Activated CD8-positive, alpha-beta memory T cell treated with anti-CD3 and anti-CD28 coated beads, Interleukin-2, amount 50 U/mL, for 24 hours (primary cell): ENCODE measurements around the gene KIF16B.

Experiments used
- DNase-seq: peaks from one replicate; pipeline ENCODE4 v3.0.0-alpha.2; 2020; ENCODE audit errors: extremely low read depth

Gene KIF16B

DNA sequence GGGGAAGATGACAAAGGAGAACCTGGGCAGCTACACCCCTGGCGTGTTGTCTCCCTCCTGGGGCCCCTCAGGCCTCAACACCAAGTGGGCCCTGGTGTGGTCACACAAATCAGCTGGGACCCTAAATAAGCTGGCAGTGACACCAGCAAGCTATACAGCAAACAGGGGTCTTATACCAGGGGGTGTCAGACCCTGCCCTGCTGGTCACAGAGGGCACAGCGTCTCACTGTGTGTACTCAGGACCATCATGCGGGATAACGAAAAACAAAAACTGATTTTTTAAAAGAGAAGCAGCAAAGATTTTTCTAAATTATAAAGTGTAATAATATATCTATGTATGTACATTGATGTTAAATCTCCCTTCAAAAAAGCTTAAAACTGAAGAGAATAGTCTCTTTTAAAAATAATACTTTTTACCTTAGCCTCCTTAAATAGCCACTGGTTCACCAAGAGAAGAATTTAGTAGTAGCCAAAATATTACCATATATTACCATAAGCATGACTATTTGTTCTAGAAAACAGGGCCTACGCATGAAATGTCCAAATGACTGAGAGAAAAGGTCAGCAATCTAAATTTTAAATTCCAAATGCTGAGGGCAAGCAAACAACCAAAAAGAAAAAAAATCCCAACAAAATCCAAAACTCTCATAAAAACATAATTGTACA lies 220.4 kb downstream of the KIF16B start:
- DNase-seq: no peak

DNA sequence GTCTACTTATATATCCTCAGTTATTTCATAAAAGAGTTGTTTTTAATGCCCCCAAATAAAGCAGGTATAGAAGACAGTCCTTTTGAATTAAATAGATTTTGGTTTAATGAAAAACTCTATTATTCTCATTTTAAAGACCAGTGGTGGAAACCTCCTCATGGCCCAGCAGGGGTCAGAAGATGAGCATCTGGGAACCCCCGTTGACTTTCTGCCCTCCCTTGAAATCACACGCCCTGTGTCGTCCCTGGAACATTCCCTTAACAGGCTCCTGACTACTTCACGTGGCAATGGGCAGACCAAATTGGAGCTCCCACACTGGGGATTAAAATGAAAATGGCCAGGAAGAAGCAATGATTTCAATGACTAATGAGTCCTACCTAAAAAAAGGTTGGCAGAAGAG lies 220.9 kb downstream of the KIF16B start:
- DNase-seq: no peak

DNA sequence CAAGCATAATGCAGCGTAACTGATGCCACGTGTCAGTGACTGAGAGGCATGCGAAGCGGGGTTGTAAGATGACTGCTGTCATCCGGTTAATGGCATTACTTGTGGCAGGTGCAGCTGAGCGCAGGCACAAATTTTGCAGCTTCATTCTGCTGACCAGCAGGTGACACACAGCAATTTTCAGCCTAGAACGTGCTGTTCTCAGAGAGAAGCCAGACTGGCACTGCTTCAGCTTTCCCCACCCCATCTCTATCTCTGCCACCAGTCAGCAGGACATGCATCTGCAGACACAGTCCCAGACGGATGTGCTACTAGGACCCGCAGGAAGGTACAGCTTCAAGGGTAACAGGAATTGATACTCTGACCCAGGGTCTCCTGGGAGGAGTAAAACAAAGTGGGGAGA lies 221.8 kb downstream of the KIF16B start:
- no peak for DNase-seq

DNA sequence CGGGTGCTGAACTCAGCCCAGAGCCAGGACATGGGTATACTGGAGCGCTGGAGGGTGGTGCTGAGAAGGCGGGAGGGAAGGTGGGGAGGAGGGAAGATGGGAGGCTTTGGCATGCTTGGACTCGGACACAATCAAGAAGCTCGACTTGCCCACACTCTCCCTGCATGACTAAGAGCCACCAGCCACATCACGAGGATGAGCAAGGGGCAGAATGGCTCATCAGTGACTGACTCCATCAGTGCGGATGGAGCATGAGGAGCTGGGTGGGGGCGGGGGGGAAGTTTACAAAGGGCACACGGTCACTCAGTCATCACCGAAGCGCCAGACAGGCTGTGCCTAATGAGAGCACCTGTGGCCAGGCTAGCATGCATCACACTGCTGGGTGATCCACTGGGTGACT lies 222.8 kb downstream of the KIF16B start:
- DNase-seq: no peak

DNA sequence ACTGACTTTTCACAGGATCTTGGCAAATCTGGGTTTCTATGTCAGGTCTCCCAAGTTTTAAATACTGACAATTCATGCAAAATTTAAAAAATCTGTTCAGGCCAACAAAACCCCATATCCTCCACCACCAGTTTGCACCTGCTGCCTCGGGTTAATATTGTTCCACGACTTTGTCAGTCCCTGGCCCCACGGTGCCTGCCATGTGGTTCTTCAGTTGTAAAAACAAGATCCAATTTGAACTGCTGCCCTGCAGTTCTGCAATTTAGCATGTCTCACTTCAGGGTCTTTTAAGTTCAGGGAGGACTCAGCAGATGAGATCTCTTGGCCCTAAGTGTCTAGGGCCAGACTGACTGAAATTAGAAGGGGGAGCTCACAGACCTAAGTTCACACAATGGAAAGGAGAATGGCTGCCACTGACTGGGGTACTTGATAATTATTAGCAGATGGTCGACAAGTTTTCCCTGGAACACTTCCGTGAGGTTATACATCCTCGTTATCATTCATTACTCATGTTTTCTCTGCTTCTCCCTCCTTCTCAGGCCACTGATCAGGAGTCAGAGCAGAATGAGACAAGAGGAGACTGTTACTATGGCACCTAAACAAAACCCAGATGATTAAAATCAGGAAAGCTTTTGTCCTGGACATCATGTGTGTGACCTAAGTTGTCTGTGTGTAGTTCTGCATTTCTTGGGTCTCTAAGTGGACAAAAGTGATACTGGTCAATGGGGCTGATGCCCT lies 223.6 kb downstream of the KIF16B start:
- no peak for DNase-seq

DNA sequence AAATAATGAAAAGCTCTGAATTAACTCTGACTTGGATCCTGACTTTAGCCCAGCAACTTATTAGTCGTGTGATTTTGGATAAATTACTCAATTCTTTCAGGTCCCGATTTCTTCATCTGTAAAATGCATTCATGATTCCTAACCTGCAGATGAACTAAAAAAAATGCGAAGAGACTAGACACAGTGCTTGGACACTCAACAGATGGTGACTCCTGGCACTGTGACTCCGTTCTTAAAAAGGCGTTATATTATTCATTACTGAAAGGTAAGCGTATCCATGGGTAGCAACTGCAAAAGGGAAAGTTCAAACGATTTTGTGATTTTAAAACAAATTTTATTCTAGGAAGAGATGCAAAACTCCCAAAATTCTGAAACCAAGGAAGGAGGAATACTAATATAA lies 226.3 kb downstream of the KIF16B start:
- no peak for DNase-seq

DNA sequence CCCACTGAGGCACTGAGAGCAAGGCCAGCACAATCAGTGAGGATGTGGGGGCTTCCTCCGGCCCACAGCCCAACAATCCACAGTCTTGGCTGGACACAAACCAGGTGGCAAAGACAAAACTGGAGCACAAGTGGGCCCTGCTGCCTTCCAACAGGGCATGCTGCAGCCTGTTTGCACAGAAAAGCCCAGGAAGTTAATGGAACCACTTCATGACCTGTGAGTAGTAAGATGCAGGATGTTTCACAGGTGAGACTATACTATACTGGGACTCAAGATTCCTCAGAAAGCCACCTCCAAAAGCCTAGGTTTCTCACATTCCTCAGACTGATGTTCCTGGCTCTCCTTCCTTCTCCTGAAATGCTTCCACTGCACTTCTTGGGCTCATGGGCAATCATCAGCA lies 235.5 kb downstream of the KIF16B start:
- no peak for DNase-seq

DNA sequence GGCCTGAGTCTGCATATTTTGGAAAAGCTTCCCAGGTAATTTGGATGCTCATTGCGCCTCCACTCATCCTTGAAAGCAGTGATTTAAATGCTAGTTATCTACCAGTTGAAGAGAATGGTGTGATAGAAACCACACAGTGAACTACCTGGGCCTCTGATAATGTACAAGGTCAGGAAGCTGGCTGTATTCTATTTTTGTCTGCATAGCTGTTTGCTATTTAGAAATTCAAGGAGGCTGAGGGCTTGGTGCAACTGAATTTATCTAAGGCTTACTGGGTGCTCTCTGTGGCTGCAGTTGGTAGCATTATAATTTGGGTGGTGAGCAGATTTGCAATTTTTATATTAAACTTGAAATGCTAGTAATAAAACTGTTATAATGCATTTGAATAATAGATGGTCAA lies 245.6 kb downstream of the KIF16B start:
- no peak for DNase-seq

DNA sequence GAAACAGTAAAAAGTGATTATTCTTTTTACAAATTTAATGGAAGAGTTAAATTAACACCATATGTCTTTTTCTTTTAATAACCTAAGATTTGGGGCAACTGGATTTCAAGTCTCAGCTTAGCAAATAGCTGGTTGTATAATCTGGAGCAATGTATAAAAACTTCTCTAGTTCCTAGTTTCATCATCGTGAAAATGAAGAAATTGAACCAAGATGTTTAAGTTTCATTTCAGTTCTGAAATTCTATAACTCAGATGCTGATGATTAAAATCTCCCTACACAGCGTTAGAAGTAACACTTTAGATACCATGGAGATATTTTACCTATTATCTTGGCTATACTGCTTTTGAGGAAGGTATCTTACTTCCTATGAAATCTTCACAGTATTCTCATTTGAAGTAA lies 252.0 kb downstream of the KIF16B start:
- no peak for DNase-seq

DNA sequence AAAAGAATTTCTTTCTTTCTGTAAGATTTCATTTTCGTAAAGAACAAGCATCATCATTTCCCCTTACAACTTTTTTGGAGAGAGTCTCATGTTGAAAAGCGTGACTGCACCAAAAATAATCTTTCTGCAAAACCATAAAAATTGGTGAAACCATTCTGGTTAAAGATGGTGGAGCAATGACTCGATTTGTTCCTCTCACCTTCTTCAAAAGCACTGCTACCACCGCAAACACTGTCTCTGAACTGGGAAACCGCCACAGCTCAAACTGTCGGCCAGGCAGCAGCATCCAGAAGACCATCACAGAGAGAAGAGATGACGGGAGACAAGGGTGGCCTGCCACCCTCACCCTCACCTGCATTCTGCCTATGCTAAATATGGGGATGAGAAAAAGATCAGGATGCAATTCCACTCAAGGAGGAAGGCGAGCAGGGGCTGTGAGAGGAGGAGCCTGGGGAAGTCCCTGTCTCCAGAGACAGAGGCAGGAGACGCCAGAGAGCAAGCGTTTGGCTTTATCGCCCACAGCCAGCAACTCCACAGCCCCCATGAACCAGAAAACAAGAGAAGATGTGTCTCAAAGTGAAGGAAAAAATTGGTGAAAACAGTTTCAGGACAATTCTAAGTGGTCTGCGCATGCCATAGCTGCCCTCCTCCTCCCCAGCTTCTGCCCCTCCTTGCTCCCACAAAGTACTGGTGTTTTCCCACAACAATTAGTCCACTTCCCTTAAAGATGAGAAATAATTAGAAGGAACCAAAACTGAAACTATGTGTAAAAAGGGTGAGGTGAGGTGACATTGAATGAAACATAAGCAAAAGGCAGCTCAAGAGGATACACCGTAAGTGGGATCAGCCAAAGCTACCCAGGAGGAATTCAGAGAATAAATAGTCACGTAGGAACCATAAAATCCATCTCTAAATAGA lies 255.5 kb downstream of the KIF16B start:
- no peak for DNase-seq

DNA sequence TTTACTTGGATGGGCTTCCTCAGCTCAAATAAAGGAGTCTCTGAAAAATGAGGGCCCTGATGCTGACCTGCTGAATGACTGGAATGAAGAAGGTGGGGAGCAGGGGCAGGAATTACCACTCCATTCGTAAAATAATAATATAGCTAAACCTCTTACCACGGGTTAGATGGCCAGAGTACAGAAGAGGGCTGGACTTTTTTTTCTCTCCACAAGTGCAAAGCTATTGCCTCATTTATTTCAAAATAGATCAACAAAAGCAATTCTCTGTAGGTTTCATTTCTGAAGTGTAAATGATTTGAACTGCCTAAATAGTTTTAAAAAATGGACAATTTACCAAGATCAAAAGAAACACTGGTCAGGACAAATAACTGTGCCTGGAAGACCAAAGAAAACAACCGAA lies 256.7 kb downstream of the KIF16B start:
- DNase-seq: no peak

DNA sequence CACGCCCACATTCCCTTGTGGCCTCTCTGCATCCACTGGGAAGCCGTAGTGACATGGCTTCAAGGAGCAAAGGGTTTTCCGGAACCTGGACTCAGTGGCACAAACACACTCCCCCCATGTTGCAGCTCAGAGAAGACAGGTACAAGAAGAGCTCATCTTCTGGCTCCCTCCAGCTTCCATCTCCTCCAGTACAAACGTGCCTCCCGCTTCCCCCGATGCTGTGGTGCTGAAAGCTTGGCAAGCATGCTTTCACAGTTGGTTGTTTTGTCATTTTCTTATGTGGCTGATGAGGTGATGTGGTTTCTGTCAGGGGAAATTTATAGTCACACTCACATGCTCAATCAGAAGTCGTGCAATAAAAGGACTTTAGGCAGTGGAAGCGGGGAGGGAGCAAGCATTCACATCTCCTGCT lies 258.5 kb downstream of the KIF16B start:
- no peak for DNase-seq

DNA sequence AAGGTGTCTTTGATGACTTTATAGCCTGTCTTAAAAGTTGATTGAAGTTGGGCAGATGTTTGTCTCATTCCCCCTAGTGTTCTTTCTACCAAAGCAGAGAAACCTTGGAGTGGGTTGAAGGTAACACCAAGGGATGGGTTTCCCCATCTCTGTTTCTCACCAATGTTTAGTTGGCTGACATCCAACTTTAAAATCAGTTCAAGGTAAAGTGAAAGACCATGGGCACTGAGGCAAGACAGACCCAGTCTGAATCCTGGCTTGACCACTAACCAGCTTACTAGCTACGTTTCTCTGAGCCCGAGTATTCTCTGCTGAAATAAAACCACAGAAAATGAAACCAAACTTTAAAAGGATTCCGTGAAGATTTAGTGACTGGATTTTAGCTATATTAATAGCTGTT lies 258.9 kb downstream of the KIF16B start:
- DNase-seq: no peak

DNA sequence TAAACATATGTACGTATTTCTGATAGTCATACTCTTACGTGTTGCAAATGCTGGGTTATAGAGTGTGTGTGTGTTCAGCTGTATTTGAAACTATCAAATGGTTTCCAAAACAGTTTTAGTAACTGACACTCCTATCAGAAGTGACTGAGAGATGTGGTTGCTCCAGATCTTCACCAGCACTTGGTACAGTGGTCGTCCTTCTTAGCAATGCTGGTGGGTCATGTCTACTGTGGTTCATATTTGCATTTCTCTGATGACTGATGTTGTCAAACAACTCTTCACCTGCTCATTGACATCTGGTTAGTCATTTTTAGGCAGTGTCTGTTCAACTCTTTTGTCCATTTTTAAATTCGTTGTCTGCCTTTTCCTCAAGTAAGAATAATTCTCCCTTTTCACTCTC lies 259.3 kb downstream of the KIF16B start:
- DNase-seq: no peak

DNA sequence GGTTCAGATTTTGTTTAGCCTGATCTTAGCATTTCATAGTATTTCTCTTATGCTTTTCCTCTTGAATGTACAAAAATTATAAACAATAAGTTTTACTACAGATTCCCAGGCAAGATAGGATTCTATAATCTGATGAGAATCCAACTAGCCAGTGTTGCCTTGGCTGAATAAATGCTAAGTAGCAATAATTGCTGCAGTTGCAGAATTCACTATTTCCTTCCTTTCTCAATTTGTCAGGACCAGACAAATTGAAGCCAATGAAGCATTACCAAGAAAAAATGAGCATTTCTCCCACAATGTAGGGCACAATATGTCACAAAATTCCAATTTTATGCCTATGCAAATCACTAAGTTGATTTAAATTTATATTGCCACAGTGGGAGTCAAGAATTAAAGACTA lies 260.2 kb downstream of the KIF16B start:
- no peak for DNase-seq

DNA sequence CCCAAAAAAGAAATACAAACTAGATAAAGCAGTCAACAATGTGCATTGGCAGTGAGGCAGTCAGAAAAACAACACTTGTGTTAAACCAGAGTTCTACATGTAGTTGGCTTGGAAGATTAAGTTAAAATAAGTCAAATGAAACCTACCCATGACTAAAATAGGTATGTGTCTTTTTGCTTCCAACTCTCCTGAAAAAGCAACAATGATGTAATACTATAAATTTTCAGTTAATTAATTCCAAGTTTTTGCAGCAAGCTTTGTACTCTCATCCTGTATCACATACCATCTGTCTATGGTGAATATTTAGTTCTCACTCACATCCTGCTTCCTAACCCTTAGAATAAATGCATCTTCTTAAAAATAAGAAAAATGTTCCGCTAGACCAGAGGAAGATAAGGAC lies 261.5 kb downstream of the KIF16B start:
- no peak for DNase-seq

DNA sequence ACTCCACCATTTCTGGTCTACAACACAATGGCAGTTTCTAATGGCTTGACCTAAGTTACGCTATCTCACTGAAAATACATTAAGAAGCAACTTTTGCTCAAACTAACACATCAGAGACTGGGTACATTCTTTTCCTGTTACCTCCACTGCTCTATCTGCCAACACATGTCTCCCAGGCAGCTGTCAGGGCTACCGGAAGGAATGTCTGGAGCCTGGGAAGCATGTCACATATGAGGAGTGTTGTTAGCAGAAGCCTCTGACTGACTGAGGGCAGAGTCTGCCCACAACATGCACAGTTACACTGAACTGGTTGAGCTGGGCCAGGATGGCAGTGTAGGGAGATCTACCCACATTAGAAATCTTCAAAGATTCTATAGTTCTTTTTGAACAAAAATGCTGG lies 264.5 kb downstream of the KIF16B start:
- DNase-seq: no peak

DNA sequence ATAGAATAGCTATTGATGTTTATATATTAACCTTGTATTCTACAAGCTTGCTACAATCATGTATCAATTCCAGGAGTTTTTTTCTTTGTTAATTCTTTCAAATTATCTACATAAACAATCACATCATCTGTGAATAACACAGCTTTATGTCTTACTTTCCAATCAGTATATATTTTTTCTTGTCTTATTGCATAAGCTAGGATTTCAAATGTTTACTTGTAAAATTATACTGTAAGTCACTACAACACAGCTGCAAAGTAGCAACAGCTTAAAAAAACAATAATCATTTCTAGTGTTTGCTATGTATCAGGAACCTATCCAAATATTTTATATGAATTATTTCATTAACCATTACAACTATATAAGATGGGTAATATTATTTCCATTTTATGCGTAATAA lies 270.4 kb downstream of the KIF16B start:
- DNase-seq: no peak

DNA sequence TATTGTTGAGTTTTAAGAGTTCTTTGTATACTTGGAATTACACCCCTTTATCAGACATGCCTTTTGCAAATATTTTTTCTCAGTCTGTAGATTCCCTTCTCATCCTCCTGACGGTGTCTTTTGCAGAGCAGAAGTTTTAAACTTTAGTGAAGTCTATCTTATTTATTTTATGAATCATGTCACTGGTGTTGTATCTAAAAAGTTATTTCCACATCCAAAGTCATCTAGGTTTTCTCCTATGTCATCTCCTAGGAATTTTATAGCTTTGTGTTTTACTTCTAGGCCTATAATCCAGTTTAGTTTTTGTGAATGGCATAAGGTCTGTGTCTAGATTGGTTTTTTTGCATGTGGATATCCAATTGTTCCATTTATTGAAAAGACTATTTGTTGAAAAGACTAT lies 271.3 kb downstream of the KIF16B start:
- DNase-seq: no peak

DNA sequence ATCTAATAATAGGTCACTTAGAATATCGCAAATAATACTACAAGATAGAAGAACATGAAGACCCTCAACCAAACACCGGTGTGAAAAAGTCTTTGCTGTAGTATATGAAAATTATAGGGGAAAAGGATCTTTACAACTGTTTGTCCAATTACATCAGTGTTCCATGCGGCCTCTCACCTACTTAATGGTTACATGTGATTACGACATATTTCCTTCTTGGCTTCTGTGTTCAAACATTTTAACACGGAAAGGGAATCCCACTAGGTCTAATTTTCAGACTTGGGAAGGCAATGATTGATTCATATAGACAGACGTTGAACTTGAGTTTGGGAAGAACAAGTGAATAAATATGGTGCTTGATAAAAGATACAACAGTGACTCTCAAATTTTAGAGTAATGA lies 273.4 kb downstream of the KIF16B start:
- DNase-seq: no peak

DNA sequence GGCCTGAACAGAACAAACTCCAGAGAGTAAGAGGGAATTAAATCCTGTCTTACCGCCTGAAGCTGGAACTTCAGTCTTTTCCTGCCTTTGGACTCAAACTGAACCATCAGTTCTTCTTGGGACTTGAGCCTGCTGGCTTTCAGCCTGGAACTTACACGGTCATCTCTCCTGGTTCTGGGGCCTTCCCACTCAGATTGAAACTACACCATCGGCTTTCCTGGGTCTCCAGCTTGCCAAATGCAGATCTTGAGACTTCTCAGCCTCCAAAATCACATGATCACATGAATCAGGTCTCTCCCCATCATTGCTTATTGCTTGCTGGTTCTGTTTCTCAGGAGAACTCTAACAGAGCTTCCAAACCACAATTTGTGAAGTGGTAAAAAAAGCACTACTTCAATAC lies 276.3 kb downstream of the KIF16B start:
- no peak for DNase-seq

DNA sequence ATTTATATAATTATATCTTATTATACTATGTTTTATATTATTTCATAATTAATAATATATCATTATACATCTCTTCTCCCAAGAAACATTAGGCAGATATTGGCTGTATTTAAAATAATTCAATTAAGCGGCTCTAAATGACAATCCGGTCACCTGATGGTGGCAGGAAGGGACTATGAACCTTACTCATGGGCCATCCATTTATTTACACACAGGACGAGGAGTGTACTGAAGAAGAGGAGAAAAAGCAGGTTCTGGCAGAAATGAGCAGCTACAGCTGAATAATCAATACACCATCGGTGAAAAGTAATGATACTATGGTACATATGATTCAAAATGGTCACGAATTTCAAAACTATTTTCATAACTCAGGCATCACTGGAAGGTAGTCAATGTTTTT lies 277.7 kb downstream of the KIF16B start:
- no peak for DNase-seq

DNA sequence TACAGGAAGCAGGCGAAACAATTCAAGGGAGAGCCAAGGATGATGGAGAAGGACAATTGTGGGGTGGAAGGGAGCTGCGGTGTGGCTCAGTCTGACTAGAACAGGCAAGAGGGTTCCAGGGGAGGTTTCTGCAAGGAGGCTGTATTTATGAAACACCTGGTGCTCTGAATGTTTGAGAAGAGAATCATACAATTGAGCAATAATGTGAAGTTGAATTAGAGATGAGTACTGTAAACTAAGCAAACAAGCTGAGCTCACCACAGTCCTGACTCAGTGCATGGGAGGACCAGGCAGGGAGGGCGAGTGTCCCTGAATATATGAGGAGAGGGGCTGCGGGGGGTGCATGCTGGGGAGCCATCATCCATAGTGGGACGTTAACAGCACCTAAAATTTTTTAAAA lies 279.7 kb downstream of the KIF16B start:
- no peak for DNase-seq
